NCI-H187 treated with DMSO at 0.1 percent for 48 hours (cell line): ENCODE data around the gene ICAM4.
"Not testable (repeated sequence)": the region's sequence is repeated elsewhere in the genome, so short reads cannot be mapped to it uniquely, and the experiment has no call there.

Experiments
- DNase-seq: peaks from one replicate; lab custom pipeline; 2025; lab: John Stamatoyannopoulos, UW

ICAM4 gene

GRCh38 chr19:10286803-10287737 is at the start of gene ICAM4:
Gene ICAM4, plus strand, starts transcription at chr19:10286955. Its CDS starts 58 bp downstream, at chr19:10287013.
- no peak for DNase-seq

GRCh38 chr19:10237702-10238101 is 49.1 kb upstream of the ICAM4 start:
- DNase-seq = no peak

GRCh38 chr19:10238172-10238783 is 48.5 kb upstream of the ICAM4 start:
- DNase-seq = peak; percentile 12

- not testable (repeated sequence) for DNase-seq
Observed at GRCh38 chr19:10241826-10242449, 44.8 kb upstream of the ICAM4 start.

GRCh38 chr19:10243606-10244005 is 43.1 kb upstream of the ICAM4 start:
- no peak for DNase-seq

- DNase-seq = no peak
Observed at GRCh38 chr19:10245189-10245939, 41.4 kb upstream of the ICAM4 start.

- no peak for DNase-seq
Observed at GRCh38 chr19:10246511-10246910, 40.2 kb upstream of the ICAM4 start.

- DNase-seq = peak; percentile 80
Observed at GRCh38 chr19:10251792-10252694, 34.7 kb upstream of the ICAM4 start, which contains the start of gene MRPL4. Gene MRPL4, plus strand, starts transcription at chr19:10252214. Its CDS starts 40 bp downstream, at chr19:10252254.

- DNase-seq = no peak
Observed at GRCh38 chr19:10252707-10253106, 34.0 kb upstream of the ICAM4 start.

- no peak for DNase-seq
Observed at GRCh38 chr19:10254244-10254643, 32.5 kb upstream of the ICAM4 start.

- DNase-seq = no peak
Observed at GRCh38 chr19:10255358-10255757, 31.4 kb upstream of the ICAM4 start.

GRCh38 chr19:10256551-10256950 is 30.2 kb upstream of the ICAM4 start:
- DNase-seq = no peak

GRCh38 chr19:10256970-10257615 is 29.7 kb upstream of the ICAM4 start:
- no peak for DNase-seq

- DNase-seq = no peak
Observed at GRCh38 chr19:10258080-10258710, 28.6 kb upstream of the ICAM4 start.

- DNase-seq = no peak
Observed at GRCh38 chr19:10259162-10259905, 27.4 kb upstream of the ICAM4 start.

- DNase-seq = no peak
Observed at GRCh38 chr19:10260141-10260584, 26.6 kb upstream of the ICAM4 start.

- DNase-seq = no peak
Observed at GRCh38 chr19:10262771-10263170, 24.0 kb upstream of the ICAM4 start.

GRCh38 chr19:10266706-10267105 is 20.0 kb upstream of the ICAM4 start:
- DNase-seq = no peak

GRCh38 chr19:10268071-10268470 is 18.7 kb upstream of the ICAM4 start:
- DNase-seq = no peak
